CD4-positive, alpha-beta memory T cell (primary cell): ENCODE results near the gene WDTC1. TPM values are rescaled to one million over a fixed set of nuclear protein-coding genes. Genes with fewer than 3 reads are reported as not detected.

Experiments
- CTCF ChIA-PET: fragments of 350-600 bp; sonication (Branson Sonifier 250); formaldehyde crosslinking; loops from one replicate; lab custom pipeline; 2021; ENCODE audit warnings: inconsistent platforms; ENCODE audit not compliant: partially characterized antibody; lab: Charles Lee
- POLR2A ChIA-PET: fragments of 350-600 bp; sonication (Branson Sonifier 250); formaldehyde crosslinking; loops from one replicate; lab custom pipeline; 2021; ENCODE audit not compliant: partially characterized antibody; lab: Charles Lee
- DNase-seq, 5 donors: peaks; one replicate each; pipeline versions ENCODE4 v3.0.0 to v3.0.0-alpha.2; 2020 to 2022; ENCODE audit warnings: mixed read lengths in 1 of 5
- H3K27ac ChIP-seq: one replicate; pipeline ENCODE4 v1.7.0; 2013; ENCODE audit warnings: low read depth, low read length
- H3K27me3 ChIP-seq: 2 replicates; pipeline ENCODE4 v1.7.0; 2013; ENCODE audit warnings: mild to moderate bottlenecking, low read length, moderate library complexity; ENCODE audit not compliant: insufficient read depth
- H3K36me3 ChIP-seq: 2 replicates; pipeline ENCODE4 v1.7.0; 2013; ENCODE audit warnings: mild to moderate bottlenecking, low read length, moderate library complexity; ENCODE audit not compliant: insufficient read depth
- H3K4me1 ChIP-seq: 2 replicates; pipeline ENCODE4 v1.7.0; 2013; ENCODE audit warnings: mild to moderate bottlenecking, low read length, moderate library complexity; ENCODE audit not compliant: insufficient read depth
- H3K4me3 ChIP-seq, 2 donors: one replicate each; pipeline ENCODE4 v1.7.0; 2013; ENCODE audit warnings: low read length in 2 of 2, mild to moderate bottlenecking in 1 of 2
- H3K9me3 ChIP-seq, 2 donors: one replicate each; pipeline ENCODE4 v1.7.0; 2013; ENCODE audit warnings: low read length in 2 of 2, control low read depth in 1 of 2; ENCODE audit not compliant: control insufficient read depth in 1 of 2
- H3K27ac Mint-ChIP-seq, 7 donors: one replicate each; pipeline ENCODE4 v1.8.0; 2020 to 2021; ENCODE audit warnings: mixed read lengths in 7 of 7, mild to moderate bottlenecking in 6 of 7, inconsistent platforms in 3 of 7, moderate library complexity in 3 of 7
- H3K27me3 Mint-ChIP-seq, 2 donors: one replicate each; pipeline ENCODE4 v1.8.0; 2020 to 2021; ENCODE audit warnings: mixed read lengths in 2 of 2
- H3K36me3 Mint-ChIP-seq, 2 donors: one replicate each; pipeline ENCODE4 v1.8.0; 2020 to 2021; ENCODE audit warnings: mixed read lengths in 2 of 2, inconsistent platforms in 1 of 2, mild to moderate bottlenecking in 1 of 2
- H3K4me1 Mint-ChIP-seq, 4 donors: one replicate each; pipeline ENCODE4 v1.8.0; 2020 to 2021; ENCODE audit warnings: mixed read lengths in 4 of 4, mild to moderate bottlenecking in 1 of 4
- H3K4me3 Mint-ChIP-seq, 8 donors: one replicate each; pipeline ENCODE4 v1.8.0; 2020 to 2021; ENCODE audit warnings: mixed read lengths in 8 of 8, mild to moderate bottlenecking in 7 of 8, moderate library complexity in 6 of 8, inconsistent platforms in 3 of 8
- H3K9me3 Mint-ChIP-seq, 8 donors: one replicate each; pipeline ENCODE4 v1.8.0; 2020 to 2021; ENCODE audit warnings: mixed read lengths in 8 of 8, mild to moderate bottlenecking in 5 of 8, inconsistent platforms in 3 of 8, moderate library complexity in 1 of 8
- intact Hi-C: fragments of 100-400 bp; cut with micrococcal nuclease; formaldehyde crosslinking; loops from one replicate; pipeline ENCODE4 v1.15.1; 2023
- polyA plus RNA-seq, 2 donors: library from polyadenylated mRNA; unstranded; fragments of 300-500 nt; fragmentation: Illumina TruSeq; gene quantifications; one replicate each; pipeline ENCODE4 v1.2.3, GENCODE V29; 2021
- total RNA-seq, 2 experiments: library from RNA; stranded (reverse); gene quantifications; one replicate each; pipeline ENCODE4 v1.2.3, GENCODE V29; 2021

Gene WDTC1
- total and polyA plus RNA-seq, 4 experiments from 2014 or later: 1.1 to 54.5 (median 29.9) TPM

DNA sequence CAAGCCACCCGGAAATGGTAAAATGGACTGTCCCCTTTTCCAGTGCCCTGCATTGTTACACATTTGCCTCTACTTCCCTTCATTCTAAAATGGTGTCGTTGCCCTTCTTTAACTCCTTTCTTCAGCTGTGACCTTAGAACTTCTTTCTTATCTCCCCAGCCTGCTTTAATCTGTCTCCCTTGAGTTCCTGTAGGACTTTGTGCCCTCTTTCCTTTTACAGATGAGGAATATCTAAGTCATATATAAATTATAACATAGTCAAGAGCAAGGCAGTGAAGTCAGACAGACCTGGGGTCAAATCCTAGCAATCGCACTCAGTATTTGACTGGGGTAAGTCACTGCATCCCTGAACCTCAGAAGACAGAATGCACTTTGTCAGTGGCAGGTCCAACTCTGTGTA, 56.1 kb downstream of the WDTC1 start:
- Histone ChIP-seq H3K27ac (no peak overlapping the region), H3K4me3 (no peak overlapping the region), H3K36me3 (peaks cover 31% of the 10 kb centered on the region), H3K9me3 (no peaks in the 10 kb centered on the region), H3K27me3 (no peaks in the 10 kb centered on the region), H3K4me1 (no peaks in the 10 kb centered on the region)
- no peak overlapping the region for H3K4me3 Mint-ChIP-seq
- intact Hi-C loops: no loop called here
- no peaks in the 10 kb centered on the region for H3K4me1 Mint-ChIP-seq
- no peak for DNase-seq
- POLR2A ChIA-PET: no interaction called here
- peaks cover 28 to 53% of the 10 kb centered on the region in 2 donors for H3K36me3 Mint-ChIP-seq
- no peaks in the 10 kb centered on the region for H3K9me3 Mint-ChIP-seq
- H3K27ac Mint-ChIP-seq: peak overlapping the region in 1 of 7 donors; percentile 72
- H3K27me3 Mint-ChIP-seq: no peaks in the 10 kb centered on the region
- CTCF ChIA-PET: interaction anchor here (0.8 to 2.3 kb wide), 2 partner anchors 105 to 188 kb away, joined by 3 to 6 read pairs; no protein-coding TSS in a partner anchor

DNA sequence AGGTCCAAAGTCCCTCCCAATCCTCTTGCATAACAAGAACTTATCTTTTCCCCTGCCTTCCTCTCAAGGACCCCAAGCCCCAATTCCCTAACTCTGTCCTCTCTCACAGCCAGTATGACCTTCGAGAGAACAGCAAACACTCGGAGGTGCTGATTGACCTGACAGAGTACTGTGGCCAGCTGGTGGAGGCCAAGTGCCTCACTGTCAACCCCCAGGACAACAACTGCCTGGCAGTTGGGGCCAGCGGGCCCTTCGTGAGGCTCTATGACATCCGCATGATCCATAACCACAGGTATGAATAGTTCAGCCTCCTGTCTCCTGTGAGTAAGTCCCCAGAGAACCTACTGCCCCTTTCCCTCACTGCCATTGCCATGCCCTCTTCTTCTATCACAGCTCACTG, 57.7 kb downstream of the WDTC1 start:
- intact Hi-C loops: no loop called here
- Mint-ChIP-seq H3K27me3 (no peaks in the 10 kb centered on the region), H3K36me3 (peaks cover 28 to 67% of the 10 kb centered on the region in 2 donors), H3K4me1 (no peaks in the 10 kb centered on the region), H3K27ac (peak overlapping the region in 1 of 7 donors; percentile 70), H3K4me3 (no peak overlapping the region), H3K9me3 (no peaks in the 10 kb centered on the region)
- H3K4me1 ChIP-seq: no peaks in the 10 kb centered on the region
- H3K9me3 ChIP-seq: no peaks in the 10 kb centered on the region
- CTCF ChIA-PET: interaction anchor here (0.7 to 12.1 kb wide), 4 partner anchors 7 to 94 kb away, joined by 3 to 325 read pairs (median 14); partner anchors contain the start of genes CD164L2 and GPR3
- no peak overlapping the region for H3K4me3 ChIP-seq
- POLR2A ChIA-PET: no interaction called here
- no peak overlapping the region for H3K27ac ChIP-seq
- H3K27me3 ChIP-seq: no peaks in the 10 kb centered on the region
- H3K36me3 ChIP-seq: peaks cover 35% of the 10 kb centered on the region
- DNase-seq: no peak

DNA sequence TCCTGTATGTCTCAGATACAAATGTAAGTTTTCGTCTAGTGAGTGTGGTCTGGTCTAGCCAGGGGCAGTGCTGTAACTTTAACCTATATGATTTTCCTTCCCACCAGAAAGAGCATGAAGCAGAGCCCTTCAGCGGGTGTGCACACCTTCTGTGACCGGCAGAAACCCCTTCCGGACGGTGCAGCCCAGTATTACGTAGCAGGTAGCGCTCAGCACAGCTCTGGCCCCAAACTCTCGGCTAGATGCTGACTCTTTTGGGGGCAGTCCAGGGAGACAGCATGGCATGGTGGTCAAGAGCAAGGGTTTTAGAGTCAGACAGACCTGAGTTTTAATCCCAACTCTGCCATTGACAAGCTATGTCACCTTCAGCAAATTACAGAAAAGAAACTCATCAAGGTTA, 59.5 kb downstream of the WDTC1 start:
- Mint-ChIP-seq H3K27me3 (no peaks in the 10 kb centered on the region), H3K4me1 (no peaks in the 10 kb centered on the region), H3K4me3 (no peak overlapping the region), H3K9me3 (no peaks in the 10 kb centered on the region), H3K27ac (no peak overlapping the region), H3K36me3 (peaks cover 26 to 73% of the 10 kb centered on the region in 2 donors)
- Histone ChIP-seq H3K4me3 (no peak overlapping the region), H3K9me3 (no peaks in the 10 kb centered on the region), H3K4me1 (no peaks in the 10 kb centered on the region), H3K36me3 (peaks cover 43% of the 10 kb centered on the region), H3K27me3 (no peaks in the 10 kb centered on the region), H3K27ac (no peak overlapping the region)
- intact Hi-C loops: no loop called here
- ChIA-PET POLR2A (no interaction called here), CTCF (interaction anchor here (0.8 to 12.1 kb wide), 18 partner anchors 9 to 376 kb away, joined by 3 to 325 read pairs (median 4); partner anchors contain the start of genes AHDC1, CD164L2 and GPR3)
- no peak for DNase-seq

DNA sequence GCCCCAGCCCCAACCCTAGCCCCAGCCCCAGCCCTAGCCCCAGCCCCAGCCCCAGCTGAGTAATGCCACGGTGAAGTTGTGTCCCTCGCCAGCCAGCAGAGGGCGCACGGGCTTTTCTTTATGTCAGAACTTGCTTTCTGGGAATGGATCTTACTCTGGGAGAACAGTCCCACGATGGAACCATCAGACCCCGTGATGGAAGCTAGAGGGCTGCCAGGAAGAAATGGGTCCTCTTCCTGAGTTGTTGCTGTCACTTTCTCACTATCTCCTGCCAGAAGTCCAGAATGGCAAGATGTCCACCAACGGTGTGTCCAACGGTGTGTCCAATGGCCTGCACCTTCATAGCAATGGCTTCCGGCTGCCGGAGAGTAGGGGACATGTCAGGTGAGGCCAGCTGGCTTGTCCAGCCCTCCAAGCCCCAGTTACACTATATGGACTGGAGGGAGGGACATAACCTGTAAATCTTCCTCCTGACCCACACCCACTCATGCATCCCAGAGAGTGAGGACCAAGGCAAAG, 62.4 kb downstream of the WDTC1 start:
- intact Hi-C loops: loop anchor here (1.0 kb wide), 1 partner anchor 98 kb away; no protein-coding TSS in a partner anchor
- no peaks in the 10 kb centered on the region for H3K27me3 Mint-ChIP-seq
- Histone ChIP-seq H3K9me3 (no peaks in the 10 kb centered on the region), H3K4me1 (no peaks in the 10 kb centered on the region), H3K36me3 (peaks cover 47% of the 10 kb centered on the region), H3K4me3 (no peak overlapping the region), H3K27ac (no peak overlapping the region), H3K27me3 (no peaks in the 10 kb centered on the region)
- H3K9me3 Mint-ChIP-seq: no peaks in the 10 kb centered on the region
- H3K27ac Mint-ChIP-seq: peak overlapping the region in 1 of 7 donors; percentile 31
- ChIA-PET CTCF (interaction anchor here (0.6 to 12.1 kb wide), 59 partner anchors 9 to 410 kb away, joined by 3 to 325 read pairs (median 4); partner anchors contain the start of genes AHDC1, CD164L2, FCN3 and GPR3), POLR2A (interaction anchor here (0.7 to 1.7 kb wide), 4 partner anchors 61 to 307 kb away, joined by 3 to 7 read pairs (median 4); partner anchors contain the start of genes AHDC1 and SLC9A1)
- no peak overlapping the region for H3K4me3 Mint-ChIP-seq
- H3K4me1 Mint-ChIP-seq: peaks cover 0 to 2% (median 1%) of the 10 kb centered on the region in 4 donors
- peaks cover 21 to 78% of the 10 kb centered on the region in 2 donors for H3K36me3 Mint-ChIP-seq
- DNase-seq: peak in 4 of 5 donors; percentile 39 to 52 (median 46)

DNA sequence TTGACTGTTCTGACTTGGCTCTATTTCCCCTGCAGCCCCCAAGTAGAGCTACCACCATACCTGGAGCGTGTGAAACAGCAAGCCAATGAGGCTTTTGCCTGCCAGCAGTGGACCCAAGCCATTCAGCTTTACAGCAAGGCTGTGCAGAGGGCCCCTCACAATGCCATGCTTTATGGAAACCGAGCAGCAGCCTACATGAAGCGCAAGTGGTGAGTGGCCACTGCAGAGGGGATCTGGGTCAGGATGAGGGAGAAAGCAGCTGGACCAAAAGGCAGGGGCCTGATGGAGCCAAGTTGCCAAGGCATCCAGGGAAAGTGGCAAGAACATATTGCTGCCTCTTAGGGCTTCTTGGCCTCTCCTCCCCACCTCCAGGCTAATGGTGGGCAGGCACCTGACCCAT, 63.5 kb downstream of the WDTC1 start:
- H3K27ac ChIP-seq: no peak overlapping the region
- DNase-seq: no peak
- no peaks in the 10 kb centered on the region for H3K9me3 ChIP-seq
- POLR2A ChIA-PET: interaction anchor here (1.3 kb wide), 1 partner anchor 94 kb away, joined by 5 read pairs; no protein-coding TSS in a partner anchor
- no peaks in the 10 kb centered on the region for H3K27me3 Mint-ChIP-seq
- H3K4me3 ChIP-seq: no peak overlapping the region
- intact Hi-C loops: no loop called here
- peaks cover 0 to 2% (median 1%) of the 10 kb centered on the region in 4 donors for H3K4me1 Mint-ChIP-seq
- H3K36me3 ChIP-seq: peaks cover 51% of the 10 kb centered on the region
- H3K9me3 Mint-ChIP-seq: no peaks in the 10 kb centered on the region
- no peak overlapping the region for H3K27ac Mint-ChIP-seq
- H3K4me1 ChIP-seq: no peaks in the 10 kb centered on the region
- H3K27me3 ChIP-seq: no peaks in the 10 kb centered on the region
- CTCF ChIA-PET: interaction anchor here (0.9 to 12.1 kb wide), 30 partner anchors 10 to 331 kb away, joined by 3 to 325 read pairs (median 5); partner anchors contain the start of genes AHDC1, CD164L2 and GPR3
- H3K36me3 Mint-ChIP-seq: peaks cover 21 to 78% of the 10 kb centered on the region in 2 donors
- H3K4me3 Mint-ChIP-seq: no peak overlapping the region

DNA sequence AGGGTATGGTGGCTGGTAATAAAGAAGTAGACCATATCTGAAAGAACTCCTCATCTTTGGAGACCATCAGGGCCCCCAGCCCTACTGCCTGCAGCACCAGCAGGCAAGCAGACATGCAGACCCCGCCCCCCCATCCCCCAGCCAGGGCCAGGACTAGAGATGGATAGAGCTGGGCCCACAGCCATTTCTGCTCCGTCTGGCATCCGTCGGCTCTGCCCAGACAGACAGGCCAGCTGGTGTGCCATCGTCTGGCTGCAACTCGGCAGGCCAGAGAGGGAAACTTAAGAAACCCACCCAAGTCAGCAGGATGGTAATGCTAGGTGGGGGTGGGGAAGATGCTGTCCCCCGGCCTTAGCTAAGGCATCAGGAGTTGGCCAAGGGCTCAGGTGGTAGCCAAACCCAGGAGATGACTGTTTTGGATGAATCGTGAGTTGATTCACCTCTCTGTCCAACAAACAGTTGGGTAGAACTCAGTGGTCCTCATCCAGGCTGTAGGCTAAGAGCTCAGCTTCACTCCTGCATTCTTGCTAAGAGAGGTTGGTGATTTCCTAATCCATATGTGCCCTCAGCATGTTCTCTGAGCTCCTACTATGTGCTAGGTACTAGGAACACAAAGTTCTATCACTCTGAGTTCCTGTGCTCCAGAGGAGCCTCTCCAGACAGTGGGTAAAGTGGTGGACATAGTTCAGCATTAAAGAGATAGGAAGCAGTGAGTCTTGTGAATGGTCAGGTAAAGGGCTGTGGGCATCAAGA, 64.4 kb downstream of the WDTC1 start:
- Histone ChIP-seq H3K27ac (no peak overlapping the region), H3K36me3 (peaks cover 52% of the 10 kb centered on the region), H3K27me3 (no peaks in the 10 kb centered on the region), H3K4me1 (no peaks in the 10 kb centered on the region), H3K4me3 (no peak overlapping the region), H3K9me3 (no peaks in the 10 kb centered on the region)
- H3K27ac Mint-ChIP-seq: peak overlapping the region in 2 of 7 donors; percentile 4 to 17
- no peak overlapping the region for H3K4me3 Mint-ChIP-seq
- H3K4me1 Mint-ChIP-seq: peaks cover 0 to 2% (median 1%) of the 10 kb centered on the region in 4 donors
- CTCF ChIA-PET: interaction anchor here (0.6 to 12.1 kb wide), 25 partner anchors 9 to 475 kb away, joined by 3 to 325 read pairs (median 10); partner anchors contain the start of genes AHDC1, CD164L2, GPR3 and MAP3K6
- H3K36me3 Mint-ChIP-seq: peaks cover 21 to 79% of the 10 kb centered on the region in 2 donors
- no peak for DNase-seq
- H3K9me3 Mint-ChIP-seq: no peaks in the 10 kb centered on the region
- POLR2A ChIA-PET: interaction anchor here (0.9 to 1.3 kb wide), 2 partner anchors 93 to 96 kb away, joined by 3 to 5 read pairs; no protein-coding TSS in a partner anchor
- intact Hi-C loops: no loop called here
- no peaks in the 10 kb centered on the region for H3K27me3 Mint-ChIP-seq
